B cell (primary cell): ENCODE results near the gene SGPL1. TPM values are rescaled to one million over a fixed set of nuclear protein-coding genes. Genes with fewer than 3 reads are reported as not detected.

Experiments
- ATAC-seq: fragments of 200-7000 bp; cut with Tn5 transposase; one replicate; pipeline ENCODE4 v1.10.0; 2021; ENCODE audit warnings: low read depth, mild to moderate bottlenecking, moderate number of reproducible peaks, moderate library complexity
- CTCF ChIA-PET: fragments of 350-600 bp; sonication (Branson Sonifier 250); formaldehyde crosslinking; loops from one replicate; lab custom pipeline; 2021; ENCODE audit warnings: antibody characterized with exemption, inconsistent platforms; lab: Charles Lee
- POLR2A ChIA-PET: fragments of 350-600 bp; sonication (Branson Sonifier 250); formaldehyde crosslinking; loops from one replicate; lab custom pipeline; 2021; ENCODE audit warnings: antibody characterized with exemption; lab: Charles Lee
- DNase-seq: peaks from one replicate; pipeline ENCODE4 v3.0.0; 2013
- H2AFZ ChIP-seq: 2 replicates; pipeline ENCODE4 v1.6.1; 2012; ENCODE audit warnings: mild to moderate bottlenecking, low read depth, low read length; ENCODE audit not compliant: insufficient read depth, poor library complexity, severe bottlenecking
- H3K27ac ChIP-seq, 2 donors: 1 replicate in 1 of 2; 2 replicates in 1 of 2; pipeline ENCODE4 v1.5.1; 2012 to 2013; ENCODE audit warnings: low read length in 2 of 2, mild to moderate bottlenecking in 2 of 2, moderate library complexity in 1 of 2
- H3K27me3 ChIP-seq, 4 experiments: fragments of 200-600 bp in 1 of 4; sonication (generic) in 1 of 4; replicated peaks in 1 of 4; 1 replicate in 2 of 4; 2 replicates in 2 of 4; pipeline versions ENCODE4 v1.6.1 to v1.7.0; 2013 to 2016; ENCODE audit warnings: low read length in 3 of 4, mild to moderate bottlenecking in 2 of 4, mixed read lengths in 1 of 4, moderate library complexity in 1 of 4; ENCODE audit not compliant: insufficient read depth in 4 of 4, control insufficient read depth in 3 of 4; ENCODE audit errors: control extremely low read depth in 1 of 4
- H3K36me3 ChIP-seq, 2 experiments: replicated peaks in 1 of 2; 1 replicate in 1 of 2; 2 replicates in 1 of 2; pipeline versions ENCODE4 v1.6.1 to v1.7.1; 2013; ENCODE audit warnings: low read length in 1 of 2; ENCODE audit not compliant: insufficient read depth in 2 of 2, control insufficient read depth in 1 of 2; ENCODE audit errors: control extremely low read depth in 1 of 2, extremely low read depth in 1 of 2
- H3K4me1 ChIP-seq, 2 donors: fragments of 200-600 bp in 1 of 2; sonication (generic) in 1 of 2; 1 replicate in 1 of 2; 2 replicates in 1 of 2; pipeline versions ENCODE4 v1.5.1 to v1.6.1; 2013 to 2017; ENCODE audit warnings: low read length in 2 of 2; ENCODE audit not compliant: control insufficient read depth in 2 of 2, insufficient read depth in 2 of 2
- H3K4me2 ChIP-seq: replicated peaks from 2 replicates; pipeline ENCODE3; 2012; ENCODE audit warnings: mild to moderate bottlenecking, low read depth, low read length; ENCODE audit not compliant: poor library complexity, severe bottlenecking
- H3K4me3 ChIP-seq, 5 experiments: fragments of 200-600 bp in 1 of 5; sonication (generic) in 1 of 5; 1 replicate in 3 of 5; 2 replicates in 2 of 5; pipeline versions ENCODE4 v1.5.1 to v1.7.0; 2011 to 2016; ENCODE audit warnings: low read length in 4 of 5, mild to moderate bottlenecking in 4 of 5, low read depth in 2 of 5, control low read depth in 1 of 5, moderate library complexity in 1 of 5; ENCODE audit not compliant: insufficient read depth in 1 of 5; ENCODE audit errors: control extremely low read depth in 1 of 5, extremely low read depth in 1 of 5
- H3K79me2 ChIP-seq: fragments of 200-600 bp; sonication (generic); one replicate; pipeline ENCODE4 v1.6.0; 2016; ENCODE audit warnings: low read length; ENCODE audit not compliant: control insufficient read depth, insufficient read depth
- H3K9ac ChIP-seq: fragments of 200-600 bp; sonication (generic); 2 replicates; pipeline ENCODE4 v1.6.1; 2017; ENCODE audit warnings: mild to moderate bottlenecking, low read length, moderate library complexity
- H3K9me3 ChIP-seq, 3 donors: one replicate each; pipeline versions ENCODE4 v1.6.1 to v1.7.1; 2013; ENCODE audit warnings: low read length in 2 of 3; ENCODE audit not compliant: control insufficient read depth in 2 of 3, insufficient read depth in 1 of 3; ENCODE audit errors: control extremely low read depth in 1 of 3
- H4K20me1 ChIP-seq: 2 replicates; pipeline ENCODE4 v1.6.0; 2012; ENCODE audit warnings: mild to moderate bottlenecking, low read length; ENCODE audit not compliant: insufficient read depth, control insufficient read depth, poor library complexity, severe bottlenecking
- H3K27ac Mint-ChIP-seq: one replicate; pipeline ENCODE4 v1.8.0; 2021; ENCODE audit warnings: mixed read lengths
- H3K27me3 Mint-ChIP-seq: one replicate; pipeline ENCODE4 v1.8.0; 2021; ENCODE audit warnings: mixed read lengths
- H3K4me1 Mint-ChIP-seq: one replicate; pipeline ENCODE4 v1.8.0; 2021; ENCODE audit warnings: mixed read lengths
- H3K4me3 Mint-ChIP-seq: one replicate; pipeline ENCODE4 v1.8.0; 2021; ENCODE audit warnings: mixed read lengths
- H3K9me3 Mint-ChIP-seq: one replicate; pipeline ENCODE4 v1.8.0; 2022; ENCODE audit warnings: mixed read lengths; ENCODE audit not compliant: insufficient read depth
- CTCF ChIP-seq: fragments of 200-600 bp; IDR thresholded peaks from one replicate; pipeline ENCODE4 v1.8.0; 2022; ENCODE audit warnings: antibody characterized with exemption, mild to moderate bottlenecking
- EZH2 ChIP-seq: IDR thresholded peaks from 2 replicates; pipeline ENCODE4 v1.6.1; 2012; ENCODE audit warnings: borderline replicate concordance, low read depth, mild to moderate bottlenecking, moderate library complexity, low read length; ENCODE audit not compliant: insufficient read depth, poor library complexity, severe bottlenecking
- WGBS: methylation state at CpG from one replicate; pipeline ENCODE4 v1.1.5; 2013; ENCODE audit warnings: missing lambda C conversion rate; ENCODE audit not compliant: insufficient coverage; 5-methylcytosine and 5-hydroxymethylcytosine counted together
- intact Hi-C: fragments of 100-400 bp; cut with micrococcal nuclease; formaldehyde crosslinking; loops from one replicate; pipeline ENCODE4 v1.10.0; 2022
- polyA plus RNA-seq: library from polyadenylated mRNA; depleted of rRNA; stranded (reverse); fragments of >200 nt; gene quantifications from 2 replicates; pipeline ENCODE4 v1.2.3, GENCODE V29; 2012
- total RNA-seq, 2 donors: library from RNA; stranded (reverse); fragments of 120-200 nt in 1 of 2; gene quantifications; 1 replicate in 1 of 2; 2 replicates in 1 of 2; pipeline versions ENCODE4 v1.2.3 to v1.2.4, GENCODE V29; 2013 to 2022

SGPL1 gene
- total and polyA plus RNA-seq, 2 donors (not counting 1 experiment from before 2014, with no cell fraction given) = 9.1 to 46.2 TPM

DNA sequence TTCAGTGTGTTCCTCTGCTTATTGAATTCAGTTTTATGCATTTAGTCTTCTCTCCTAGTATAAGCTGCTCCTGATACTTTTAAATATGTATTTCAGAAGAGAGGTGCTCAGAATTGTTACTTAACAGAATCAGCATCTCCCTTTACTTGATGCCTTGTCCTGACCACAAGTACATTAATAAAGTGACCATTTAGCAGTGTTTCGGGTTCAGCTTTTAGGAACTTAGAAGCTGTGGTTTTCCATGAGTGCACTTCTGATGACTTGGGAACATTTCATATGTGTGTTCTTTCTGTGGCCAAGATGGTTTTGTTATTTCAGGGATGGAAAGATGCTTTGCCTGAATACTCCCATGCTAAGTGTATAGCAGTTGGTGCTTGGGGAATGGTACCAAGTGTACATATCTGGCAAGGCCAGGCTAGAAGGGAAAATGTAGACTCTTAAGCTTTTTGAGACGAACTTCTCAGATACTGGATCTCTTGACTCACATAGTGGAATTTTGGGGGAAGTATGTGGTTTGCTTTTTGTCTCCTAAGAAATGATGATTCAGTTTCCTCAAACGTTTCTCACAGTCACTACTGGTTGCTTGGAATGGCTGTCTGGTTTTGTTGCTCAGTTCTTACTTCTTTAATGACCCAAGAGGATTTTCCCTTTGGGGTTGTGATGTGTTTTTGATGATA lies 17.2 kb downstream of the SGPL1 start:
- no peaks in the 10 kb centered on the region for H3K27me3 Mint-ChIP-seq
- no peak overlapping the region for H3K27ac ChIP-seq
- no peak overlapping the region for H3K4me3 ChIP-seq
- H3K9me3 ChIP-seq = peaks cover 0 to 5% (median 4%) of the 10 kb centered on the region in 3 donors
- peaks cover 50% of the 10 kb centered on the region for H3K79me2 ChIP-seq
- no peaks in the 10 kb centered on the region for H3K4me1 ChIP-seq
- H3K9ac ChIP-seq = no peak overlapping the region
- H2AFZ ChIP-seq = no peak overlapping the region
- H3K36me3 ChIP-seq = peaks cover 3 to 16% of the 10 kb centered on the region in 2 experiments
- no peaks in the 10 kb centered on the region for H3K27me3 ChIP-seq
- POLR2A ChIA-PET = no interaction called here
- DNase-seq = no peak
- peaks cover 5% of the 10 kb centered on the region for H3K4me1 Mint-ChIP-seq
- TF ChIP-seq CTCF (no peak), EZH2 (no peak)
- no peak overlapping the region for H3K4me3 Mint-ChIP-seq
- H3K27ac Mint-ChIP-seq = no peak overlapping the region
- no peak for ATAC-seq
- no peaks in the 10 kb centered on the region for H3K9me3 Mint-ChIP-seq
- intact Hi-C loops = no loop called here
- 57% methylated on average over 2 of the region's 3 CpGs for WGBS
- H3K4me2 ChIP-seq = no peak overlapping the region
- CTCF ChIA-PET = interaction anchor here (0.9 to 1.5 kb wide), 2 partner anchors 48 to 372 kb away, joined by 3 read pairs; no protein-coding TSS in a partner anchor
- H4K20me1 ChIP-seq = peaks cover 26% of the 10 kb centered on the region

DNA sequence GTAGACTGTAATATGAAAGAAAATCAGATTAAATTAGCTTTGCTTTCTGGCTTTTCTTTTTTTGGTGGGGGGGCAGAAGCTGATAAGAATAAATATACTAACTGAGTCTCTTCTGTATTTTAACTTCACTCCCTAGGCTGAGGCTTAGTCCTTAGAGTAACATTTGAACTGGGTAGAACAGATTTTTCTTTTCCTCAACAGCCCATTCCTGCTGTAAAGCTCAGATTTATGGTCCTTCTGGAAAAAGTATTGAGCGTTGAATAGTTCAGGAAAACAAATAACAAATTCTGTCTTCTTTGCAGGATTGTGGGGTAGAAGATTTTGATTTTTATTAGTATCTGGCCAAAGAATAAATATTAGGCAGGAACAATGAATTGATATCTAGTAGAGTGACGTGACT lies 17.9 kb downstream of the SGPL1 start:
- ChIA-PET POLR2A (no interaction called here), CTCF (interaction anchor here (1.5 kb wide), 1 partner anchor 372 kb away, joined by 3 read pairs; no protein-coding TSS in a partner anchor)
- no peak overlapping the region for H3K4me2 ChIP-seq
- DNase-seq (no peak), ATAC-seq (no peak)
- H3K9me3 ChIP-seq = peaks cover 0 to 5% (median 4%) of the 10 kb centered on the region in 3 donors
- Mint-ChIP-seq H3K27ac (no peak overlapping the region), H3K4me3 (no peak overlapping the region), H3K9me3 (no peaks in the 10 kb centered on the region), H3K27me3 (no peaks in the 10 kb centered on the region), H3K4me1 (peaks cover 5% of the 10 kb centered on the region)
- peaks cover 26% of the 10 kb centered on the region for H4K20me1 ChIP-seq
- intact Hi-C loops = no loop called here
- no peak overlapping the region for H3K4me3 ChIP-seq
- 100% methylated on average over 1 of the region's 2 CpGs for WGBS
- TF ChIP-seq CTCF (no peak), EZH2 (no peak)
- no peaks in the 10 kb centered on the region for H3K4me1 ChIP-seq
- H2AFZ ChIP-seq = no peak overlapping the region
- no peaks in the 10 kb centered on the region for H3K27me3 ChIP-seq
- H3K36me3 ChIP-seq = peaks cover 3 to 12% of the 10 kb centered on the region in 2 experiments
- H3K9ac ChIP-seq = no peak overlapping the region
- no peak overlapping the region for H3K27ac ChIP-seq
- H3K79me2 ChIP-seq = peaks cover 55% of the 10 kb centered on the region
